A204.1 (cell line): ENCODE measurements around the gene BBC3.
"Not testable (repeated sequence)": the region's sequence is repeated elsewhere in the genome, so short reads cannot be mapped to it uniquely, and the experiment has no call there.

Experiments used
- FAIRE-seq: peaks from 2 replicates; lab custom pipeline; 2012; peaks lifted over from hg19 to GRCh38; lab: Jason Lieb, UNC

Gene BBC3

GRCh38 chr19:47257411-47258169 is 26.6 kb upstream of the BBC3 start:
- no peak for FAIRE-seq

- peak; percentile 98 for FAIRE-seq
Observed at GRCh38 chr19:47256693-47257410, 25.9 kb upstream of the BBC3 start.

GRCh38 chr19:47255879-47256692 is 25.1 kb upstream of the BBC3 start, which contains the start of gene CCDC9:
Gene CCDC9, plus strand, starts transcription at chr19:47256525. Its CDS starts 1,876 bp downstream, at chr19:47258401.
- peak; percentile 73 for FAIRE-seq

- no peak for FAIRE-seq
Observed at GRCh38 chr19:47253970-47254369, 23.0 kb upstream of the BBC3 start.

DNA sequence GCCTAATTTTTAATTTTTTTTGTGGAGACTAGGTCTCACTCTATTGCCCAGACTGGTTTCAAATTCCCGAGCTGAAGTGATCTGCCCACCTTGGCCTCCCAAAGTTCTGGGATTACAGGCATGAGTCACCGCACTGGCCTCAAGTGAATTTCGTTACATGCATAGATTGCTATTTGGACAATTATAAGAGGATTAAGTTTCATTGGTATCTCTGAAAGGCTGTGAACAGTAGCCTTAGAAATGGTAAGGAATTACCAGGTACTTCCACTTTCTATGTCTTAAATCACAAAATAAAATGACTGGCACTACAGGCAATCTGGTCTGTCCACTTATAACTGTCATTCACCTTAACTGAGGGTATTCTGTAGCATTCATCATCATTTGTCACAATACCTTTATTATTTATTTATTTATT is 22.5 kb upstream of the BBC3 start:
- no peak for FAIRE-seq

GRCh38 chr19:47253016-47253415 is 22.0 kb upstream of the BBC3 start:
- FAIRE-seq: not testable (repeated sequence)

- FAIRE-seq: no peak
Observed at GRCh38 chr19:47247308-47247990, 16.4 kb upstream of the BBC3 start.

DNA sequence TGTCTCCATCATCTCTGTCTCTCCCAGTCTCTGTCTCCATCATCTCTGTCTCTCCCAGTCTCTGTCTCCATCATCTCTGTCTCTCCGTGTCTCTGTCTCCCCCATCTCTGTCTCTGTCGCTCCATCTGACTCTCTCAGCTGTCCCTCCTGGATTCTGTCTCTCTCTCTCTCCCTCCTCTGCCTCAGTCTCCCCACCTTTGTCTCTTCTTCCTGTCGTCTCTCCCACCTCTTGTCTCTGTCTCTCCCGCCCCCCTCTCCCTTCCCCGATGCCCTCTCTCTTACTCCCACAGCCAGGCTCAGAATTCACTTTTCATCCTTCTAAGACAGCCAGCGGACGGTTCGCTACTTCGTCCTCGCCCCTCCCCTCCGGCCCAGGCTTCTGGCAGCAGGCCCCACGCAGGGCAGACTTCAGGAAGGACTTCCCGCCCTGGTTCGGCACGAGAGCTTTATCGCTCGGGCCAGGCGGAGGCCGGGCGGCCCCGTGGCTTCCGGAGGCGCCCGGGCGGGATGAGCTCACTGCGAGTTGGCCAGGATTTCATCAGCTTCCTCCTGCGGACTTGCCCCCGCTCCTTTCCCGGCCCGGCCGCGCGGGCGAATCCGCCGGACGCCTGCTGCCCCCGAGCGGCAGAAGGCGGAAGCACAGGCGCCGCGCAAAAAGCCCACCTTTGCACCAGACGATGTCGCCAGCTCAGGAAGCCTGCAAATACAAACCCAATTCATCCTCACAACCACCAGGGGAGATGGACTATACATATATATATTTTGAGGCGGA is 13.0 kb upstream of the BBC3 start:
- no peak for FAIRE-seq

- FAIRE-seq: no peak
Observed at GRCh38 chr19:47243364-47243775, 12.4 kb upstream of the BBC3 start.

DNA sequence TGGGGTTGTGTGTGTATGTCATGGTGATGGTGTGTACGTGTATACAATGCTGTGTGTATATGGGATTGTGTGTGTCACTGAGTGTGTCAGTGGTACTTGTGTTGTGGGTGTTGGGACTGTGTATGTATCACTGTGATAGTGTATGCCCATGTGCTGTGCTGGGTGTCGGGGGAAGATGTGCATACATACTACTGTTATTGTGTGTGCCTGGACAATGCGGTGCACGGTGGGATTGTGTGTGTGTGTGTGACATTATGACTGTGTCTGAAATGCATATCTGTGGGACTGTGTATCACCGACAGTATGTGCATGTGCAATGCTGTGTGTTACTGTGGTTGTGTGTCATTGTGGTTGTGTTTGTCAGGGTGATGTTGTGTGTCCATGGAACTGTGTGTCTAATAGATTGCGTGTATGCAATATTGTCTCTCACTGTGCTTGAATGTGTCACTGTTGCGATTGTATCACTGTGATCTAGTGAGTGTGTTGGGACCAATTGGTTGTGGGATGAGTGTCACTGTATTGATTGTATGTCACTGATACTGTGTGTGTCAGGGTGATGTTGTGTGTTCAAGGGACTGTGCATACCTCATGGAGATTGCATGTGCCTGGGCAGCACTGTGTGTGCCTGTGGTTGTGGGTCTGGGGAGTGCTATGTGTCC is 11.0 kb upstream of the BBC3 start:
- FAIRE-seq: no peak

DNA sequence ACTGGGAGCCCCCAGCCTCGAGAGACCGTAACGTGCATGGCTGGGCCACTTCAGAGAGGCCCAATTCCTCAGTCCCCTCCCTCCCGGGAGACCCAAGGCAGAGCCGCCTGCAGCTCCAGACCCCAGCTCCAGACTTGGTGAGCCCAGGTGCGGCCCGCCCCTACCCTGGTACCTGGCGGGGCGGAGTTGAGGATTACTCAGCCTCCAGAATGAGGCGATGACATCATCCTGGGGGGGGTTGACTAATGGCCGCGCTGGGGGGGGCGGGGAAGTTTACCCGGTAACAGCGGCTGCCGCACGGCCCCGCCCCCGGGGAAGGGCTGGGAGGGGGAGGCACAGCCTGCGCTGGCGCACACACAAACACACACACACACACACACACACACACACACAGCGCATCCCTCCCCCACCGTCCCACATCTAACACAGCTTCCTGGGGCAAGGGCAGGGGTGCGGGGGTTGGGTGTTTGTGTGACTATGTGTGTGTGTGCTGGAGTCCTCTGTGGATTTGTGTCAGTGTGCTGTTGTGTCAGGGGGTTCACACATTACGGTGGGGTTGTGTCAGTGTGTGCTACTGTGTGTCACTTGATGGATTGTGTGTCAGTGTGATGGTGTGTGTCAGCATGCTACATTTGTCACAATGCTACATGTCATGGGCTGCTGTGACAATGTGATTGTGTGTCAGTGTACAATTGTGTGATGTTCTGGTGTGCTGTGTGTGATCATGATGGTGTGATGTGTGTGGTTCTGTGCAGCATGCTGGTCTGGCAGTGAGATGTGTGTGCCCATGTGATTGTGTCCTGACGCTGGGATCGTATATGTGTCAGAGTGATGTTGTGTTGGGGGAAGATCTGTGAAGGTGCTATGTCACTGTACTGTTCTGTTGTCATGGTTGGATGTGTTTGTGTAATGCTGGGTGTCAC is 10.3 kb upstream of the BBC3 start:
- no peak for FAIRE-seq

DNA sequence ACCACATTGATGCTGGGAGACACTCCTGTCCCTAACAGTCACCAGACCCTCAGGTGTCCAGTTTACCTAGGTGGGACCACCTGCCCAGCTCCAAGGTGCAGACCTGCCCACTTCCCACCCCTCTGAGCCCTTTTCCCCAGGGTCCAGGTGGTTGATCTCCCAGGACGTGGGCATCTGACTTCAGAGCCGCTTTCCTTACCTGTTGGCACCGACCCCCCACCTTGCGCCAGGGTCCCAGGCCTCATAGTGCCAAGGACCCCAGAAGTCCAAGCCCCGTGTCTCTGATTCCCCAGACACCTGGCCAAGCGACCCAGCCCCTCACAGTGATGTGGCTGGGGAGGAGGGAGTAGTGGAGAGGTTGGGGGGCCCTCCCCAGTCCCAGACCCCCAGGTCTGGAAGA is 9.6 kb upstream of the BBC3 start:
- FAIRE-seq: no peak

DNA sequence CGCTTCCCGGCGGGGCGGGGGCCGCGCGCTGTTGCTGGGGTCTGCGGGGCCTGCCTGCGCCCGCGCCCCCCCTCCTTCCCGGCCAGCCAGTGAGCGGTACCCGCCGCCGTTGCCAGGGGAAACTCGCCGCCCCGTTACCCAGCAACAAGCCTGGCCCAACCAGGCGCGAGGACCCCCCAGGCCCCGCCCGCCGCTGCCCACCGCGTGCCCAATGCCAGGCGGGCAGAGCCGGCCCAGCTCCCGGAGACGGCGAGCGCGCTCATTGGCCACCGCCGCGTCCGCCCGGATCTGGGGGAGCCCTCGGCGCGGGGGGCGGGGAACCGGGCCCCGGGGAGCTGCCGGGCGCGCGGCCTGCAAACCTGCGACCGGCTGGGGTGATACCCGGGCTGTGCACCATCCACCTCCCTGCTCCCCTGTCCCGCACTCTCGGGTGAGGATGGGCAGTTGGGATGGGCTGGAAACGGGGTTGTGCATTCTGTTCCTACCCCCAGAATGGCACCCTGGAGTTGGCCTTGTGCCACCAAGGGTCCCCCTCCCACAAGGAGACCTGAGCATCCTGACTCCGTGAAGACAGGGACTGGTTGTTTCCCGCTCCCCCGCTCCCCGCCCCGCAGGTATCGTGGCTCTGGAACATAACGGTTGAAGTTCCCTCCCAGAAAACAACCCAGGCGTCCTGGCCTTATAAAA is 8.8 kb upstream of the BBC3 start:
- no peak for FAIRE-seq

GRCh38 chr19:47239152-47239551 is 8.2 kb upstream of the BBC3 start:
- FAIRE-seq: no peak

DNA sequence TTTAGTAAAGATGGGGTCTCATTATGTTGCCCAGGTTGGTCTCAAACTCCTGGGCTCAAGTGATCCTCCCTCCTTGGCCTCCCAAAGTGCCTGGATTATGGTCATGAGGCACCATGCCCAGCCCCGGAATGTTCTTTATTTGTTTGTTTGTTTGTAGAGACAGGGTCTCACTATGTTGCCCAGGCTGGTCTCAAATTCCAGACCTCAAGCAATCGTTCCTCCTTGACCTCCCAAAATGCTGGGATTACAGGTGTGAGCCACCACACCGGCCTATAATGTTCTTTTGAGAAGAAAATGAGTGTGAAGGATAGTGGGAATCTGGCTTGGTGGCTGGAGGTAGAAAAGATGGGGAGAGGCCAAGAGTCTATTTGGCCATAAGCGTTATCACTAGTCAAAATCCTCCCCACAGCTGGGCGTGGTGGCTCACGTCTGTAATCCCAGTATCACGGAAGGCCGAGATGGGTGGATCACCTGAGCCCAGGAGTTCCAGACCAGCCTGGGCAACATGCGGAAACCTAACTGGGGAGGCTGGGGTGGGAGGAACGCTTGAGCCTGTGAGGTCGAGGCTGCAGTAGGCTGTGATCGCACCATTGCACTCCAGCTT is 5.2 kb upstream of the BBC3 start:
- FAIRE-seq: no peak

DNA sequence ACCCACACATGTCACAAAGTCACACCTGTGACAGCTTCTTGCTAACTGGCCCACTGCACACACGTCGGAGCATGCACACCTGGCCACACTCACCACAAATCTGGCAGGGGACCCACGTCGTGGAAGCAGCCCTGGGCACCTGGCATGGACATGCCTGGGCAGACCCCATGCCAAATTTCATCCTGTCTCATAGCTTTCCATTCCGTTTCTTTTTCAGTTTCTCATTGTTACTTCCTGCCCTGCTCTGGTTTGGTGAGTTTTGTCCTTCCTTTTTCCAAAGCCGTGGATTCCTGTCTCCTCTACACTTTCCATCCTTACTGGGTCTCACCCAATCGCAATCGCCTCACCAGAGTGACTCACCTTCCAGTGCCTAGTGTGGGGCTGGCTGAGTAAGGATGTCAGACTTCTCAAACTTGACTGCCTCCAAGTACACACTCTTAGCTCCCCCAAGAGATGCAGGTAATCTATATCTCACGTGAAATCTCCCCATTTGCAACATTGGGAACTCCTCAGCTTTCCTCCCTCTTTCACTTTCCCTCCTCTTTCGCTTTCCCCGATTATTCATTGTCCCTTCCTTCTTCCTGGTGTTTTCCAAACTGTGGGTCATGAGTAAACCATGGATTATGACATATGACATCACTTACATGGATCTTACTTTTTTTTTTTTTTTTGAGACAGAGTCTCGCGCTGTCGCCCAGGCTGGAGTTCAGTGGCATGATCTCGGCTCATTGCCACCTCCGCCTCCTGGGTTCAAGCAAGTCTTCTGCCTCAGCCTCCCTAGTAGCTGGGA is 1.6 kb upstream of the BBC3 start:
- FAIRE-seq: no peak

DNA sequence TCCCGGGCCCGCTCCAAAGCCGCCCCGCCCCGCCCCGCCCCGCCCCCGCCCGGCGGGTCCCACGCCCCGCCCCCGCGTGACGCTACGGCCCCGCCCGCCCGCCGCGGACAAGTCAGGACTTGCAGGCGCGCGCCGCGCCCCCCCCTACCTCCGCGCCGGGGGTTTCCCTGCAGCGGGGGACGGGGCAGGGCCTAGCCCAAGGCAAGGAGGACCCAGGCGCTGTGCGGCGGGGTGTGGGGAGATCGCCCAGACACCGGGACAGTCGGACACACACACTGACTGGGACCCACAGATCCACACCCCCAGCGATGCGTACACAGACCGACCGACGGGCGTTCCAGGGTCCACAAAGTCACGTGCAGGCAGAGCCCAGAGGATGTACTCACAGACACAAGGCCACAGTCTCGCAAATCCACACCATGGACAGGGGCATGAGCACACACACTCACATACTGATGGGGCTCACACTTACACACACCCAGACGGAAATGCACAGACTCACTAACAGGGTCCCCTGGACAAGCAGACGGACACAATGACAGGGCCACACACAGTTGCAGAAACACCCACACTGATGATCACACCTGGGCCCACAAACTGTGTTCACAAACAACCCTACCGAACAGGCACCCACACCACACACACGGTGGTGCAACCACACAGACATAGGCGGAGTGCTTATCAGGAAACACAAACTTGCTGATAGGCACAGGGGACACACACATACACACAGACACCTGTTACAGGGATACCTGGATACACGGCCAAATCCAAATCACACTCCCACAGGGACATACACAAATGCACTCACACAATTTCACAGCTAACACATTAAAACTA is 436 bp upstream of the BBC3 start:
- FAIRE-seq: no peak
